RWPE2 (cell line): ENCODE results near the gene MUC5AC.

Source experiments
- ATAC-seq: fragments of 200-7000 bp; cut with Tn5 transposase; 3 replicates; pipeline ENCODE4 v1.9.1; 2021; ENCODE audit warnings: low read depth
- DNase-seq: peaks from one replicate; pipeline ENCODE4 v3.0.0-alpha.2; 2020; ENCODE audit warnings: low spot score
- H3K27ac ChIP-seq: fragments of 450-650 bp; 2 replicates; pipeline ENCODE4 v1.5.1; 2017; ENCODE audit warnings: mild to moderate bottlenecking; ENCODE audit not compliant: poor library complexity, severe bottlenecking
- H3K27me3 ChIP-seq: fragments of 250-450 bp; sonication (Bioruptor Pico); 2 replicates; pipeline ENCODE4 v1.5.1; 2021; ENCODE audit warnings: mild to moderate bottlenecking, moderate library complexity; ENCODE audit not compliant: insufficient read depth, poor library complexity, severe bottlenecking
- H3K36me3 ChIP-seq: fragments of 250-450 bp; sonication (Bioruptor Pico); 2 replicates; pipeline ENCODE4 v1.5.1; 2020; ENCODE audit warnings: low read depth, mild to moderate bottlenecking, moderate library complexity
- H3K4me1 ChIP-seq: fragments of 250-450 bp; sonication (Bioruptor Pico); 2 replicates; pipeline ENCODE4 v1.5.1; 2021; ENCODE audit warnings: mild to moderate bottlenecking, moderate library complexity; ENCODE audit not compliant: insufficient read depth, poor library complexity, severe bottlenecking
- H3K4me3 ChIP-seq: fragments of 250-450 bp; sonication (Bioruptor Pico); 2 replicates; pipeline ENCODE4 v1.5.1; 2021; ENCODE audit warnings: mild to moderate bottlenecking, moderate library complexity; ENCODE audit not compliant: severe bottlenecking
- H3K9me3 ChIP-seq: fragments of 250-450 bp; sonication (Bioruptor Pico); 2 replicates; pipeline ENCODE4 v1.5.1; 2021; ENCODE audit warnings: mild to moderate bottlenecking, moderate library complexity; ENCODE audit not compliant: severe bottlenecking
- CTCF ChIP-seq: fragments of 450-650 bp; IDR thresholded peaks from one replicate; pipeline ENCODE4 v1.5.1; 2017; ENCODE audit warnings: mild to moderate bottlenecking, moderate library complexity; ENCODE audit not compliant: poor library complexity, severe bottlenecking

Gene MUC5AC

GRCh38 chr11:1204381-1205101 lies 46.8 kb downstream of the MUC5AC start:
- peak; percentile 47 for DNase-seq
- H3K36me3 ChIP-seq, result no peaks in the 10 kb centered on the region
- H3K4me1 ChIP-seq, result no peaks in the 10 kb centered on the region
- peaks cover 27% of the 10 kb centered on the region for H3K27me3 ChIP-seq
- H3K4me3 ChIP-seq, result no peak overlapping the region
- no peaks in the 10 kb centered on the region for H3K9me3 ChIP-seq
- H3K27ac ChIP-seq, result no peak overlapping the region
- ATAC-seq, result no peak
- no peak for TF ChIP-seq CTCF

GRCh38 chr11:1205121-1205986 lies 47.6 kb downstream of the MUC5AC start:
- TF ChIP-seq CTCF, result no peak
- H3K36me3 ChIP-seq, result no peaks in the 10 kb centered on the region
- ATAC-seq (no peak), DNase-seq (peak; percentile 51)
- H3K27me3 ChIP-seq, result peaks cover 19% of the 10 kb centered on the region
- no peak overlapping the region for H3K27ac ChIP-seq
- H3K9me3 ChIP-seq, result no peaks in the 10 kb centered on the region
- no peak overlapping the region for H3K4me3 ChIP-seq
- H3K4me1 ChIP-seq, result no peaks in the 10 kb centered on the region

- H3K36me3 ChIP-seq, result no peaks in the 10 kb centered on the region
- no peaks in the 10 kb centered on the region for H3K9me3 ChIP-seq
- ATAC-seq, result no peak
- peak; percentile 28 for DNase-seq
- H3K27ac ChIP-seq, result no peak overlapping the region
- H3K4me1 ChIP-seq, result no peaks in the 10 kb centered on the region
- TF ChIP-seq CTCF, result no peak
- H3K4me3 ChIP-seq, result no peak overlapping the region
- peaks cover 13% of the 10 kb centered on the region for H3K27me3 ChIP-seq
These were observed 48.2 kb downstream of the MUC5AC start for GRCh38 chr11:1205987-1206331.

GRCh38 chr11:1206391-1207271 lies 48.9 kb downstream of the MUC5AC start:
- Histone ChIP-seq H3K27me3 (peaks cover 7% of the 10 kb centered on the region), H3K27ac (no peak overlapping the region), H3K4me3 (no peak overlapping the region), H3K36me3 (no peaks in the 10 kb centered on the region), H3K4me1 (no peaks in the 10 kb centered on the region), H3K9me3 (no peaks in the 10 kb centered on the region)
- ATAC-seq (no peak), DNase-seq (peak; percentile 68)
- TF ChIP-seq CTCF, result no peak
